Neural cell (in vitro differentiated cells): ENCODE data around the gene DNAJB11. TPM values are rescaled to one million over a fixed set of nuclear protein-coding genes. Genes with fewer than 3 reads are reported as not detected.

Source experiments
- H2AFZ ChIP-seq: fragments of 200-600, 300-800 bp; sonication (generic), shearing (Covaris generic); 2 replicates; pipeline ENCODE4 v1.6.0; 2014; ENCODE audit warnings: low read depth, mild to moderate bottlenecking, antibody characterized with exemption, low read length, moderate library complexity
- H3F3A ChIP-seq: fragments of 200-600 bp; shearing (Covaris generic); 2 replicates; pipeline ENCODE4 v1.6.1; 2016; ENCODE audit warnings: mild to moderate bottlenecking, moderate library complexity, mixed read lengths, antibody characterized with exemption, low read length; ENCODE audit not compliant: insufficient read depth, poor library complexity, severe bottlenecking
- H3K27ac ChIP-seq: fragments of 200-600, 300-800 bp; sonication (generic), shearing (Covaris generic); 2 replicates; pipeline ENCODE4 v1.5.1; 2014; ENCODE audit warnings: mild to moderate bottlenecking, low read length, moderate library complexity
- H3K27me3 ChIP-seq: fragments of 300-800, 200-600 bp; sonication (generic), shearing (Covaris generic); 2 replicates; pipeline ENCODE4 v1.6.0; 2014; ENCODE audit warnings: mild to moderate bottlenecking, low read depth, low read length, moderate library complexity; ENCODE audit not compliant: insufficient read depth
- H3K36me3 ChIP-seq: fragments of 300-800, 200-600 bp; sonication (generic), shearing (Covaris generic); 2 replicates; pipeline ENCODE4 v1.5.1; 2014; ENCODE audit warnings: mild to moderate bottlenecking, antibody characterized with exemption, low read length, moderate library complexity; ENCODE audit not compliant: insufficient read depth
- H3K4me2 ChIP-seq: fragments of 300-800, 200-600 bp; sonication (generic), shearing (Covaris generic); 2 replicates; pipeline ENCODE4 v1.6.0; 2014; ENCODE audit warnings: mild to moderate bottlenecking, low read length
- H3K4me3 ChIP-seq: fragments of 300-800, 200-600 bp; sonication (generic), shearing (Covaris generic); 2 replicates; pipeline ENCODE4 v1.5.1; 2014; ENCODE audit warnings: mild to moderate bottlenecking, low read length, moderate library complexity
- H3K79me2 ChIP-seq: fragments of 200-600 bp; shearing (Covaris generic); replicated peaks from 2 replicates; pipeline ENCODE4 v1.6.0; 2014; ENCODE audit warnings: mild to moderate bottlenecking, low read length, moderate library complexity; ENCODE audit not compliant: insufficient read depth
- H3K9ac ChIP-seq: fragments of 300-800, 200-600 bp; sonication (generic), shearing (Covaris generic); 2 replicates; pipeline ENCODE4 v1.6.1; 2016; ENCODE audit warnings: mild to moderate bottlenecking, low read length, mixed read lengths
- H3K9me2 ChIP-seq: fragments of 200-600 bp; shearing (Covaris generic); 2 replicates; pipeline ENCODE4 v1.6.1; 2016; ENCODE audit warnings: mild to moderate bottlenecking, low read length, mixed read lengths; ENCODE audit not compliant: insufficient read depth
- H3K9me3 ChIP-seq: fragments of 200-600, 300-800 bp; sonication (generic), shearing (Covaris generic); 2 replicates; pipeline ENCODE4 v1.6.1; 2016; ENCODE audit warnings: mild to moderate bottlenecking, mixed run types, low read length, moderate library complexity, mixed read lengths
- H4K20me1 ChIP-seq: fragments of 200-600 bp; shearing (Covaris generic); 2 replicates; pipeline ENCODE4 v1.6.1; 2016; ENCODE audit warnings: mild to moderate bottlenecking, mixed run types; ENCODE audit not compliant: insufficient read depth
- CTCF ChIP-seq: fragments of 450-650 bp; IDR thresholded peaks from 2 replicates; pipeline ENCODE4 v1.5.1; 2014; ENCODE audit warnings: antibody characterized with exemption, mild to moderate bottlenecking, moderate library complexity; ENCODE audit not compliant: poor library complexity, severe bottlenecking
- EP300 ChIP-seq: fragments of 450-650 bp; conservative IDR thresholded peaks from 2 replicates; pipeline ENCODE4 v1.6.1; 2014; ENCODE audit warnings: antibody characterized with exemption, mild to moderate bottlenecking, moderate library complexity; ENCODE audit not compliant: poor library complexity, severe bottlenecking
- EZH2 ChIP-seq: fragments of 200-600, 300-800 bp; shearing (Covaris generic), sonication (generic); IDR thresholded peaks from 2 replicates; pipeline ENCODE4 v1.6.1; 2014; ENCODE audit warnings: antibody characterized with exemption, low read length, borderline replicate concordance, mild to moderate bottlenecking; ENCODE audit not compliant: insufficient read depth, poor library complexity, severe bottlenecking
- MXI1 ChIP-seq: fragments of 450-650 bp; conservative IDR thresholded peaks from 2 replicates; pipeline ENCODE4 v1.6.1; 2014; ENCODE audit warnings: antibody characterized with exemption, mild to moderate bottlenecking; ENCODE audit not compliant: poor library complexity, severe bottlenecking
- POLR2AphosphoS5 ChIP-seq: IDR thresholded peaks from 2 replicates; pipeline ENCODE4 v1.6.1; 2012
- RAD21 ChIP-seq: fragments of 450-650 bp; conservative IDR thresholded peaks from 2 replicates; pipeline ENCODE4 v1.6.1; 2014; ENCODE audit warnings: antibody characterized with exemption, mild to moderate bottlenecking, moderate library complexity
- REST ChIP-seq: IDR thresholded peaks from 2 replicates; pipeline ENCODE4 v1.6.1; 2012; ENCODE audit warnings: borderline replicate concordance
- SMC3 ChIP-seq: fragments of 450-650 bp; conservative IDR thresholded peaks from 2 replicates; pipeline ENCODE4 v1.6.1; 2014; ENCODE audit warnings: antibody characterized with exemption, mild to moderate bottlenecking, moderate library complexity; ENCODE audit not compliant: poor library complexity
- TAF1 ChIP-seq: IDR thresholded peaks from 2 replicates; pipeline ENCODE4 v1.6.1; 2012; ENCODE audit warnings: low read depth
- polyA plus RNA-seq: library from polyadenylated mRNA; depleted of rRNA; stranded (reverse); fragments of >200 nt; gene quantifications from 2 replicates; pipeline ENCODE4 v1.2.3, GENCODE V29; 2014

Gene DNAJB11
- polyA plus RNA-seq, 1 donor from 2014 or later, result 108 TPM

GRCh38 chr3:186605561-186606545 lies 35.3 kb downstream of the DNAJB11 start:
- H3K9ac ChIP-seq, result no peak overlapping the region
- no peaks in the 10 kb centered on the region for H3K79me2 ChIP-seq
- H2AFZ ChIP-seq, result no peak overlapping the region
- no peaks in the 10 kb centered on the region for H3F3A ChIP-seq
- no peak overlapping the region for H3K27ac ChIP-seq
- H3K4me2 ChIP-seq, result no peak overlapping the region
- no peak for TF ChIP-seq REST
- TF ChIP-seq CTCF, result no peak
- TF ChIP-seq POLR2AphosphoS5, result no peak
- TF ChIP-seq EP300, result no peak
- TF ChIP-seq EZH2, result no peak
- TF ChIP-seq SMC3, result no peak
- no peak for TF ChIP-seq MXI1
- TF ChIP-seq RAD21, result no peak
- no peak for TF ChIP-seq TAF1
- no peaks in the 10 kb centered on the region for H4K20me1 ChIP-seq
- H3K9me2 ChIP-seq, result no peaks in the 10 kb centered on the region
- no peaks in the 10 kb centered on the region for H3K36me3 ChIP-seq
- no peaks in the 10 kb centered on the region for H3K27me3 ChIP-seq
- no peak overlapping the region for H3K4me3 ChIP-seq
- no peaks in the 10 kb centered on the region for H3K9me3 ChIP-seq

GRCh38 chr3:186608624-186609215 lies 38.2 kb downstream of the DNAJB11 start:
- no peak overlapping the region for H3K4me2 ChIP-seq
- no peak overlapping the region for H2AFZ ChIP-seq
- no peaks in the 10 kb centered on the region for H3K79me2 ChIP-seq
- no peak overlapping the region for H3K9ac ChIP-seq
- no peaks in the 10 kb centered on the region for H3F3A ChIP-seq
- no peak overlapping the region for H3K4me3 ChIP-seq
- TF ChIP-seq MXI1, result no peak
- no peak for TF ChIP-seq TAF1
- no peak for TF ChIP-seq POLR2AphosphoS5
- no peak for TF ChIP-seq RAD21
- TF ChIP-seq CTCF, result no peak
- no peak for TF ChIP-seq REST
- no peak for TF ChIP-seq SMC3
- no peak for TF ChIP-seq EP300
- no peak for TF ChIP-seq EZH2
- no peaks in the 10 kb centered on the region for H3K9me3 ChIP-seq
- H3K36me3 ChIP-seq, result no peaks in the 10 kb centered on the region
- no peaks in the 10 kb centered on the region for H3K9me2 ChIP-seq
- H3K27me3 ChIP-seq, result no peaks in the 10 kb centered on the region
- no peaks in the 10 kb centered on the region for H4K20me1 ChIP-seq
- H3K27ac ChIP-seq, result no peak overlapping the region
